GM19043 (cell line): ENCODE results near the gene MYBPC1.

Source experiments
- ATAC-seq: cut with Tn5 transposase; IDR thresholded peaks from one replicate; pipeline ENCODE4 v1.9.1; 2021; ENCODE audit warnings: low read depth; ENCODE audit not compliant: unreplicated experiment

Gene MYBPC1

GRCh38 chr12:101686176-101686575, 91.4 kb downstream of the MYBPC1 start:
- ATAC-seq: no peak

GRCh38 chr12:101690544-101691098, 95.8 kb downstream of the MYBPC1 start:
- ATAC-seq: no peak

GRCh38 chr12:101691503-101692096, 96.8 kb downstream of the MYBPC1 start:
- no peak for ATAC-seq

GRCh38 chr12:101694297-101694848, 99.6 kb downstream of the MYBPC1 start:
- no peak for ATAC-seq

- no peak for ATAC-seq
Measured at GRCh38 chr12:101694986-101695385, 100.2 kb downstream of the MYBPC1 start.

GRCh38 chr12:101695706-101696105, 100.9 kb downstream of the MYBPC1 start:
- ATAC-seq: no peak

- peak; percentile 28 for ATAC-seq
Measured at GRCh38 chr12:101696251-101697196, 101.8 kb downstream of the MYBPC1 start.

- peak; percentile 47 for ATAC-seq
Measured at GRCh38 chr12:101697197-101697929, 102.6 kb downstream of the MYBPC1 start, which contains the start of gene CHPT1. TSS of gene CHPT1 (plus strand) at chr12:101697640. CDS start at chr12:101697862, 222 bp downstream.

GRCh38 chr12:101697930-101698799, 103.4 kb downstream of the MYBPC1 start:
- ATAC-seq: peak; percentile 28

GRCh38 chr12:101698800-101699347, 104.1 kb downstream of the MYBPC1 start:
- ATAC-seq: no peak

- ATAC-seq: no peak
Measured at GRCh38 chr12:101700299-101700820, 105.6 kb downstream of the MYBPC1 start.

GRCh38 chr12:101703487-101703886, 108.7 kb downstream of the MYBPC1 start:
- no peak for ATAC-seq

- no peak for ATAC-seq
Measured at GRCh38 chr12:101706403-101706802, 111.6 kb downstream of the MYBPC1 start.

- ATAC-seq: no peak
Measured at GRCh38 chr12:101707131-101707782, 112.5 kb downstream of the MYBPC1 start.

- no peak for ATAC-seq
Measured at GRCh38 chr12:101710288-101710687, 115.5 kb downstream of the MYBPC1 start.

GRCh38 chr12:101713059-101713682, 118.4 kb downstream of the MYBPC1 start:
- ATAC-seq: no peak

- ATAC-seq: no peak
Measured at GRCh38 chr12:101713930-101714329, 119.2 kb downstream of the MYBPC1 start.

- ATAC-seq: no peak
Measured at GRCh38 chr12:101714877-101715444, 120.2 kb downstream of the MYBPC1 start.
